Caco-2 (cell line): ENCODE data around the gene MGAT4D. TPM values are rescaled to one million over a fixed set of nuclear protein-coding genes. Genes with fewer than 3 reads are reported as not detected.
A peak's percentile ranks its signal among the peaks of the same experiment; 100 is the strongest.
"Not testable (repeated sequence)": the region's sequence is repeated elsewhere in the genome, so short reads cannot be mapped to it uniquely, and the experiment has no call there.

ENCODE experiments used
- BruUV-seq: library from RNA; stranded (reverse); fragments of 400-500 nt; replicated peaks from 2 replicates; lab custom pipeline; 2021; lab: Mats Ljungman, UMichigan
- CTCF ChIA-PET: fragments of 300-600 bp; sonication (Branson Sonifier 250); formaldehyde crosslinking; loops from one replicate; lab custom pipeline; 2022; ENCODE audit warnings: antibody characterized with exemption; lab: Charles Lee
- POLR2A ChIA-PET: fragments of 300-600 bp; sonication (Branson Sonifier 250); formaldehyde crosslinking; loops from one replicate; lab custom pipeline; 2022; ENCODE audit warnings: antibody characterized with exemption; lab: Charles Lee
- DNase-seq, 2 experiments: peaks; one replicate each; pipeline versions ENCODE4 v3.0.0 to v3.0.0-alpha.2; 2020 to 2022
- H3K27me3 ChIP-seq: replicated peaks from 2 replicates; pipeline ENCODE4 v1.6.0; 2011; ENCODE audit warnings: low read length; ENCODE audit not compliant: control insufficient read depth, insufficient read depth
- H3K36me3 ChIP-seq: 2 replicates; pipeline ENCODE4 v1.5.1; 2011; ENCODE audit warnings: low read length; ENCODE audit not compliant: control insufficient read depth, insufficient read depth
- H3K4me1 ChIP-seq: fragments of 250-450 bp; sonication (Bioruptor Pico); 2 replicates; pipeline ENCODE4 v1.5.1; 2020; ENCODE audit warnings: mild to moderate bottlenecking
- H3K4me3 ChIP-seq: 2 replicates; pipeline ENCODE4 v1.5.1; 2011; ENCODE audit warnings: low read depth, mild to moderate bottlenecking, control low read depth, low read length
- H3K9me3 ChIP-seq: fragments of 250-450 bp; sonication (Bioruptor Pico); 2 replicates; pipeline ENCODE4 v1.5.1; 2020; ENCODE audit warnings: mild to moderate bottlenecking, moderate library complexity
- H3K27ac Mint-ChIP-seq: one replicate; pipeline ENCODE4 v1.8.0; 2022; ENCODE audit warnings: mixed read lengths; ENCODE audit not compliant: unreplicated experiment
- H3K27me3 Mint-ChIP-seq: one replicate; pipeline ENCODE4 v1.8.0; 2022; ENCODE audit warnings: mixed read lengths; ENCODE audit not compliant: insufficient read depth, unreplicated experiment
- H3K36me3 Mint-ChIP-seq: one replicate; pipeline ENCODE4 v1.8.0; 2022; ENCODE audit warnings: mild to moderate bottlenecking, mixed read lengths; ENCODE audit not compliant: insufficient read depth, unreplicated experiment
- H3K4me1 Mint-ChIP-seq: one replicate; pipeline ENCODE4 v1.8.0; 2022; ENCODE audit warnings: low read depth, mixed read lengths; ENCODE audit not compliant: unreplicated experiment
- H3K4me3 Mint-ChIP-seq: one replicate; pipeline ENCODE4 v1.8.0; 2022; ENCODE audit warnings: mild to moderate bottlenecking, moderate library complexity, mixed read lengths; ENCODE audit not compliant: unreplicated experiment
- H3K9me3 Mint-ChIP-seq: one replicate; pipeline ENCODE4 v1.8.0; 2022; ENCODE audit warnings: mixed read lengths; ENCODE audit not compliant: unreplicated experiment
- intact Hi-C: fragments of 100-400 bp; cut with micrococcal nuclease; formaldehyde crosslinking; loops from one replicate; pipeline ENCODE4 v1.10.0; 2022; ENCODE audit not compliant: unreplicated experiment
- total RNA-seq: library from RNA; stranded (reverse); gene quantifications from 2 replicates; pipeline ENCODE4 v1.2.3, GENCODE V29; 2022
- TF ChIP-seq, protein P1 (sequence below), 2 experiments: fragments of 200-600 bp in 1 of 2; IDR thresholded peaks; 1 replicate in 1 of 2; 2 replicates in 1 of 2; pipeline versions ENCODE4 v1.5.1 to v1.8.0; 2011 to 2022; ENCODE audit warnings: antibody characterized with exemption in 1 of 2, control low read depth in 1 of 2, inconsistent platforms in 1 of 2, low read depth in 1 of 2, low read length in 1 of 2, mild to moderate bottlenecking in 1 of 2, moderate library complexity in 1 of 2; ENCODE audit not compliant: insufficient read depth in 1 of 2, severe bottlenecking in 1 of 2, unreplicated experiment in 1 of 2

Gene MGAT4D
- total RNA-seq, 1 experiment from 2014 or later: not detected

DNA sequence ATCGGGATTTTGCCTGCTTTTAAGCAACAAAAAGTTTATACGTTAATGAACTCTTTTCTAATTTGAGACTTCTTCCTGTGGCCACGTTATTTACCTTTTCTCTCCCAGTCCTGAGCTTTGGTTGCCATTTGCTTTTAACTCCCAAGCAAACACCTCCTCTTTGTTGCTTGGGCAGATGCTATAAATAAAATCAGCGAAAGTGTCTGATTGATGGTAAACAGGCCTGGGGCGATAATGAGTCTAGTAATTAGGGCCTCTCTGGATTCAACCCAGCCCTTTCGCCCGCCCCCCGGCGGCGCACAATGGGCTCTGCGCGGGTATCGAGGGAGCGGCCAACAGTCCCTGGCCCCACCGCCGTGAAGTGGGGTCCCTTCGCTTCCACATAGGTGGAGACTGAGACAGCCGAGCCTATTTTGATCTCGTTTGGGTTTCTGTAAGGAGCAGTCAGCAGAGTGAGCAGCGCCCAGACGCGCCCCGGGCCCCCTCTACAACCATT, 71.4 kb downstream of the MGAT4D start:
- Mint-ChIP-seq H3K27me3 (peaks cover 17% of the 10 kb centered on the region), H3K9me3 (no peaks in the 10 kb centered on the region), H3K4me3 (peak overlapping the region; percentile 80), H3K27ac (no peak overlapping the region), H3K36me3 (no peaks in the 10 kb centered on the region), H3K4me1 (no peaks in the 10 kb centered on the region)
- Histone ChIP-seq H3K27me3 (no peaks in the 10 kb centered on the region), H3K4me1 (0 out of 2 replicates have a peak, but pooled peaks cover 4% of the 10 kb centered on the region), H3K4me3 (peak overlapping the region; percentile 82), H3K36me3 (no peaks in the 10 kb centered on the region), H3K9me3 (no peaks in the 10 kb centered on the region)
- DNase-seq: no peak
- CTCF ChIA-PET: interaction anchor here (0.7 to 1.7 kb wide), 7 partner anchors 12 to 168 kb away, joined by 3 to 7 read pairs (median 5); partner anchors contain the start of genes ELMOD2 and SCOC
- POLR2A ChIA-PET: interaction anchor here (0.6 to 1.5 kb wide), 3 partner anchors 12 to 54 kb away, joined by 3 to 6 read pairs (median 5); no protein-coding TSS in a partner anchor
- TF ChIP-seq, protein P1, sequence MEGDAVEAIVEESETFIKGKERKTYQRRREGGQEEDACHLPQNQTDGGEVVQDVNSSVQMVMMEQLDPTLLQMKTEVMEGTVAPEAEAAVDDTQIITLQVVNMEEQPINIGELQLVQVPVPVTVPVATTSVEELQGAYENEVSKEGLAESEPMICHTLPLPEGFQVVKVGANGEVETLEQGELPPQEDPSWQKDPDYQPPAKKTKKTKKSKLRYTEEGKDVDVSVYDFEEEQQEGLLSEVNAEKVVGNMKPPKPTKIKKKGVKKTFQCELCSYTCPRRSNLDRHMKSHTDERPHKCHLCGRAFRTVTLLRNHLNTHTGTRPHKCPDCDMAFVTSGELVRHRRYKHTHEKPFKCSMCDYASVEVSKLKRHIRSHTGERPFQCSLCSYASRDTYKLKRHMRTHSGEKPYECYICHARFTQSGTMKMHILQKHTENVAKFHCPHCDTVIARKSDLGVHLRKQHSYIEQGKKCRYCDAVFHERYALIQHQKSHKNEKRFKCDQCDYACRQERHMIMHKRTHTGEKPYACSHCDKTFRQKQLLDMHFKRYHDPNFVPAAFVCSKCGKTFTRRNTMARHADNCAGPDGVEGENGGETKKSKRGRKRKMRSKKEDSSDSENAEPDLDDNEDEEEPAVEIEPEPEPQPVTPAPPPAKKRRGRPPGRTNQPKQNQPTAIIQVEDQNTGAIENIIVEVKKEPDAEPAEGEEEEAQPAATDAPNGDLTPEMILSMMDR (IDR thresholded peaks at IDR 0.05; ENCODE audit: insufficient read depth in 1 of 2, low read depth in 1 of 2, low read length in 1 of 2, severe bottlenecking in 1 of 2, unreplicated experiment in 1 of 2): peak in 1 of 2 experiments; percentile 20
- BruUV-seq: no TSS peak
- intact Hi-C loops: loop anchor here (2.0 to 5.0 kb wide), 3 partner anchors 54 to 184 kb away; partner anchors contain the start of genes ELMOD2 and SCOC

DNA sequence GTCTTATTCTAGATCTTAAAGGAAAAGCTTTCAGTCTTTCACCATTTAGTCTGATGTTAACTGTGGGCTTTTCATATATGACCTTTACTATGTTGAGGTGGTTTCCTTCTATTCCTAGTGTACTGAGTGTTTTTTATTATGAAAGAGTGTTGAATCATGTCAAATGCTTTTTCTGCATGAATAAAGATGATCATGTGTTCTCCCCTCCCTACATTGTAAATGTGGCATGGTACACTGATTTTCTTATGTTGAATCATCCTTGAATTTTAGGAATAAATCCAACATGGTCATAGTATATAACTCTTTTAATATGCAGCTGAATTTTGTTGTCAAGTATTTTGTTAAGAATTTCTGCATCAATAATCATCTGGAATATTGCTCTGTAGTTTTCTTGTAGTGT, 75.0 kb downstream of the MGAT4D start:
- no peak overlapping the region for H3K27ac Mint-ChIP-seq
- no peak overlapping the region for H3K4me3 ChIP-seq
- H3K9me3 ChIP-seq: no peaks in the 10 kb centered on the region
- no peaks in the 10 kb centered on the region for H3K4me1 Mint-ChIP-seq
- no peaks in the 10 kb centered on the region for H3K27me3 ChIP-seq
- H3K9me3 Mint-ChIP-seq: no peaks in the 10 kb centered on the region
- ChIA-PET POLR2A (no interaction called here), CTCF (no interaction called here)
- no peak for DNase-seq
- intact Hi-C loops: no loop called here
- H3K27me3 Mint-ChIP-seq: peaks cover 10% of the 10 kb centered on the region
- no peaks in the 10 kb centered on the region for H3K36me3 Mint-ChIP-seq
- 0 out of 2 replicates have a peak, but pooled peaks cover 4% of the 10 kb centered on the region for H3K4me1 ChIP-seq
- H3K36me3 ChIP-seq: no peaks in the 10 kb centered on the region
- TF ChIP-seq, protein P1 (IDR thresholded peaks at IDR 0.05; ENCODE audit: insufficient read depth in 1 of 2, low read depth in 1 of 2, low read length in 1 of 2, severe bottlenecking in 1 of 2, unreplicated experiment in 1 of 2): no peak
- H3K4me3 Mint-ChIP-seq: no peak overlapping the region
- BruUV-seq: no TSS peak

DNA sequence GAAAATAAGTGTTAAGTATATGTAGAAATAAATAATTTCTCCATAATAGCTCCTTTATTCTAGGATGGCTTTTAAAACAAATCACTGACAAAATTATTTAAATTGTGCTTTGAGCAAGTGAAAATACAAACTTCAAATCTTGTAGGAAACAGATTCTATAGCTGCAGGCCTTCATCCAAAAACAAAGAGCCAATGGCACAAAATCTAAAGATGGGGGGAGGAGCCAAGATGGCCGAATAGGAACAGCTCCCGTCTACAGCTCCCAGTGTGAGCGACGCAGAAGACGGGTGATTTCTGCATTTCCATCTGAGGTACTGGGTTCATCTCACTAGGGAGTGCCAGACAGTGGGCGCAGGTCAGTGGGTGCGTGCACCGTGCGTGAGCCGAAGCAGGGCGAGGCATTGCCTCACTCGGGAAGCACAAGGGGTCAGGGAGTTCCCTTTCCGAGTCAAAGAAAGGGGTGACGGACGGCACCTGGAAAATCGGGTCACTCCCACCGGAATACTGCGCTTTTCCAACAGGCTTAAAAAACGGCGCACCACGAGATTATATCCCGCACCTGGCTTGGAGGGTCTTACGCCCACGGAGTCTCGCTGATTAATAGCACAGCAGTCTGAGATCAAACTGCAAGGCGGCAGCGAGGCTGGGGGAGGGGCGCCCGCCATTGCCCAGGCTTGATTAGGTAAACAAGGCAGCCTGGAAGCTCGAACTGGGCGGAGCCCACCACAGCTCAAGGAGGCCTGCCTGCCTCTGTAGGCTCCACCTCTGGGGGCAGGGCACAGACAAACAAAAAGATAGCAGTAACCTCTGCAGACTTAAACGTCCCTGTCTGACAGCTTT, 84.7 kb downstream of the MGAT4D start:
- intact Hi-C loops, CTCF ChIA-PET, H3K4me1 ChIP-seq, H3K9me3 ChIP-seq, H3K36me3 Mint-ChIP-seq, H3K4me1 Mint-ChIP-seq, POLR2A ChIA-PET, H3K9me3 Mint-ChIP-seq, H3K27me3 Mint-ChIP-seq, H3K27me3 ChIP-seq, H3K36me3 ChIP-seq: not testable (repeated sequence)
- peak; percentile 56 to 61 for DNase-seq
- Mint-ChIP-seq H3K27ac (peak overlapping the region; percentile 92), H3K4me3 (peak overlapping the region; percentile 97)
- H3K4me3 ChIP-seq: peak overlapping the region; percentile 41
- TSS peak; percentile 29 for BruUV-seq
